WTC11 (cell line): Measurements from ENCODE around the gene OR5A2. TPM values are rescaled to one million over a fixed set of nuclear protein-coding genes. Genes with fewer than 3 reads are reported as not detected.

Experiments
- ATAC-seq: fragments of 200-7000 bp; cut with Tn5 transposase; 2 replicates; pipeline ENCODE4 v1.10.0; 2021; ENCODE audit warnings: mild to moderate bottlenecking, moderate library complexity
- CTCF ChIA-PET: fragments of 300-600 bp; sonication (Branson Sonifier 250); formaldehyde crosslinking; loops from one replicate; lab custom pipeline; 2021; ENCODE audit warnings: antibody characterized with exemption; lab: Charles Lee
- POLR2A ChIA-PET: fragments of 350-600 bp; sonication (Branson Sonifier 250); formaldehyde crosslinking; loops from one replicate; lab custom pipeline; 2021; ENCODE audit warnings: antibody characterized with exemption; lab: Charles Lee
- DNase-seq: peaks from one replicate; pipeline ENCODE4 v3.0.0; 2021; ENCODE audit warnings: low spot score
- H3K27ac Mint-ChIP-seq: 2 replicates; pipeline ENCODE4 v1.8.0; 2021; ENCODE audit warnings: mixed read lengths
- H3K27me3 Mint-ChIP-seq: 2 replicates; pipeline ENCODE4 v1.8.0; 2021; ENCODE audit warnings: low read depth, mild to moderate bottlenecking, moderate library complexity, mixed read lengths
- H3K36me3 Mint-ChIP-seq: 2 replicates; pipeline ENCODE4 v1.8.0; 2021; ENCODE audit warnings: mixed read lengths
- H3K4me1 Mint-ChIP-seq: 2 replicates; pipeline ENCODE4 v1.8.0; 2022; ENCODE audit warnings: mixed read lengths
- H3K4me3 Mint-ChIP-seq: 2 replicates; pipeline ENCODE4 v1.8.0; 2021; ENCODE audit warnings: mild to moderate bottlenecking, moderate library complexity, mixed read lengths
- H3K9me3 Mint-ChIP-seq: 2 replicates; pipeline ENCODE4 v1.8.0; 2021; ENCODE audit warnings: mixed read lengths
- CREB1 ChIP-seq: sonication (generic); formaldehyde crosslinking; IDR thresholded peaks from 2 replicates; pipeline ENCODE4 v1.8.0; 2023; ENCODE audit warnings: mild to moderate bottlenecking, missing genetic modification reagents
- GTF2I ChIP-seq: fragments of 250-450 bp; sonication (Bioruptor Pico); conservative IDR thresholded peaks from 2 replicates; pipeline ENCODE4 v1.4.0; 2021; ENCODE audit warnings: mild to moderate bottlenecking
- KAT7 ChIP-seq: sonication (generic); formaldehyde crosslinking; IDR thresholded peaks from 2 replicates; pipeline ENCODE4 v1.8.1; 2023; ENCODE audit warnings: missing genetic modification reagents, mild to moderate bottlenecking, borderline replicate concordance
- NFE2L1 ChIP-seq: sonication (generic); formaldehyde crosslinking; IDR thresholded peaks from 2 replicates; pipeline ENCODE4 v1.8.1; 2023; ENCODE audit warnings: missing genetic modification reagents
- NFYB ChIP-seq: sonication (generic); formaldehyde crosslinking; conservative IDR thresholded peaks from 2 replicates; pipeline ENCODE4 v1.8.0; 2022; ENCODE audit warnings: low read depth, missing genetic modification reagents
- NR2C2 ChIP-seq: sonication (generic); formaldehyde crosslinking; IDR thresholded peaks from 2 replicates; pipeline ENCODE4 v1.8.0; 2022; ENCODE audit warnings: mild to moderate bottlenecking, missing genetic modification reagents
- TEAD4 ChIP-seq: sonication (generic); formaldehyde crosslinking; IDR thresholded peaks from 2 replicates; pipeline ENCODE4 v1.8.0; 2022; ENCODE audit warnings: mild to moderate bottlenecking, missing genetic modification reagents
- ZNF317 ChIP-seq: sonication (generic); formaldehyde crosslinking; IDR thresholded peaks from 2 replicates; pipeline ENCODE4 v1.8.1; 2023; ENCODE audit warnings: low read depth, mild to moderate bottlenecking, moderate library complexity, missing genetic modification reagents, borderline replicate concordance
- ZNF416 ChIP-seq: fragments of 250-450 bp; sonication (Bioruptor Pico); IDR thresholded peaks from 2 replicates; pipeline ENCODE4 v1.9.0; 2021; ENCODE audit warnings: mild to moderate bottlenecking, inconsistent platforms
- total RNA-seq: library from RNA; stranded (reverse); gene quantifications from 3 replicates; pipeline ENCODE4 v1.2.3, GENCODE V29; 2021
- TF ChIP-seq, protein P1 (sequence below): sonication (generic); formaldehyde crosslinking; IDR thresholded peaks from 2 replicates; pipeline ENCODE4 v1.8.1; 2023; ENCODE audit warnings: mild to moderate bottlenecking, missing genetic modification reagents
- TF ChIP-seq, protein P2 (sequence below): sonication (generic); formaldehyde crosslinking; IDR thresholded peaks from 2 replicates; pipeline ENCODE4 v1.8.0; 2022; ENCODE audit warnings: mild to moderate bottlenecking, missing genetic modification reagents
- TF ChIP-seq, protein P3 (sequence below): fragments of 250-450 bp; sonication (Bioruptor Pico); conservative IDR thresholded peaks from 2 replicates; pipeline ENCODE4 v1.9.0; 2021; ENCODE audit warnings: mild to moderate bottlenecking
- TF ChIP-seq, protein P4 (sequence below): sonication (generic); formaldehyde crosslinking; IDR thresholded peaks from 2 replicates; pipeline ENCODE4 v1.8.1; 2023; ENCODE audit warnings: mild to moderate bottlenecking, moderate library complexity, missing genetic modification reagents
- TF ChIP-seq, protein P5 (sequence below): sonication (generic); formaldehyde crosslinking; conservative IDR thresholded peaks from 2 replicates; pipeline ENCODE4 v1.8.1; 2022; ENCODE audit warnings: mild to moderate bottlenecking, missing genetic modification reagents
- TF ChIP-seq, protein P6 (sequence below): sonication (generic); formaldehyde crosslinking; IDR thresholded peaks from 2 replicates; pipeline ENCODE4 v1.8.1; 2022; ENCODE audit warnings: mild to moderate bottlenecking, missing genetic modification reagents, moderate library complexity, borderline replicate concordance
- TF ChIP-seq, protein P7 (sequence below): sonication (generic); formaldehyde crosslinking; IDR thresholded peaks from 2 replicates; pipeline ENCODE4 v1.8.1; 2022; ENCODE audit warnings: missing genetic modification reagents, borderline replicate concordance
- TF ChIP-seq, protein P8 (sequence below): sonication (generic); formaldehyde crosslinking; IDR thresholded peaks from 2 replicates; pipeline ENCODE4 v1.8.1; 2023; ENCODE audit warnings: mild to moderate bottlenecking, missing genetic modification reagents
- TF ChIP-seq, protein P9 (sequence below): sonication (generic); formaldehyde crosslinking; IDR thresholded peaks from 2 replicates; pipeline ENCODE4 v1.8.1; 2022; ENCODE audit warnings: low read depth, mild to moderate bottlenecking, moderate library complexity, missing genetic modification reagents, borderline replicate concordance
- TF ChIP-seq, protein P10 (sequence below): sonication (generic); formaldehyde crosslinking; IDR thresholded peaks from 2 replicates; pipeline ENCODE4 v1.8.1; 2023; ENCODE audit warnings: mild to moderate bottlenecking, missing genetic modification reagents, moderate library complexity

Gene OR5A2
- total RNA-seq, 1 experiment from 2014 or later: not detected

DNA sequence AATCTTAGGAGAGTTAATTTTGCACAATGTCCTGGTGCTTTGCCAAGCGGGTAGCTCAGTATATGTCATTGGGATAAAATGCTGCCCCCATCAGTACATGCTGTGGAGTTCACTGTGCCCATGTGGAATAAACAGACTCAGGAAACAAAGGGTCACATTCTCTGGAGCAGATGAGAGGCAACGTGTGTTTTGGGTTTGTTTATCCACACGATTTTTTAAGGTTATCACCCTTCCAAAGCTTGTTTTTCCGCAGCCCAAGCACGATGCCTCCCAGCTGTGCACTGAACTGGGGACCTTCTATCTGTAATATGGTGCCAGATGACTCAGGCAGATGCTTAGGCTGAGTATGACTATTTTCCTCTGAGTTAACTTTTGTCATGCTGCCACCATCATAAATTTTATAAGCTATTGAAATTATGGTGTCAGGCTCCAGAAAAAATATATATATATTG is 37.0 kb upstream of the OR5A2 start:
- CTCF ChIA-PET: interaction anchor here (0.6 to 1.2 kb wide), 4 partner anchors 17 to 217 kb away, joined by 3 to 4 read pairs (median 3); no protein-coding TSS in a partner anchor
- no peaks in the 10 kb centered on the region for H3K4me1 Mint-ChIP-seq
- no peaks in the 10 kb centered on the region for H3K36me3 Mint-ChIP-seq
- H3K27ac Mint-ChIP-seq: no peak overlapping the region
- no peak overlapping the region for H3K4me3 Mint-ChIP-seq
- ATAC-seq (peak; percentile 76), DNase-seq (no peak)
- no peaks in the 10 kb centered on the region for H3K27me3 Mint-ChIP-seq
- POLR2A ChIA-PET: no interaction called here
- no peaks in the 10 kb centered on the region for H3K9me3 Mint-ChIP-seq
- TF ChIP-seq, protein P1, sequence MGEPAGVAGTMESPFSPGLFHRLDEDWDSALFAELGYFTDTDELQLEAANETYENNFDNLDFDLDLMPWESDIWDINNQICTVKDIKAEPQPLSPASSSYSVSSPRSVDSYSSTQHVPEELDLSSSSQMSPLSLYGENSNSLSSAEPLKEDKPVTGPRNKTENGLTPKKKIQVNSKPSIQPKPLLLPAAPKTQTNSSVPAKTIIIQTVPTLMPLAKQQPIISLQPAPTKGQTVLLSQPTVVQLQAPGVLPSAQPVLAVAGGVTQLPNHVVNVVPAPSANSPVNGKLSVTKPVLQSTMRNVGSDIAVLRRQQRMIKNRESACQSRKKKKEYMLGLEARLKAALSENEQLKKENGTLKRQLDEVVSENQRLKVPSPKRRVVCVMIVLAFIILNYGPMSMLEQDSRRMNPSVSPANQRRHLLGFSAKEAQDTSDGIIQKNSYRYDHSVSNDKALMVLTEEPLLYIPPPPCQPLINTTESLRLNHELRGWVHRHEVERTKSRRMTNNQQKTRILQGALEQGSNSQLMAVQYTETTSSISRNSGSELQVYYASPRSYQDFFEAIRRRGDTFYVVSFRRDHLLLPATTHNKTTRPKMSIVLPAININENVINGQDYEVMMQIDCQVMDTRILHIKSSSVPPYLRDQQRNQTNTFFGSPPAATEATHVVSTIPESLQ (CRISPR knock-in tag): no peak
- TF ChIP-seq CREB1 (CRISPR knock-in tag): no peak
- TF ChIP-seq, protein P2, sequence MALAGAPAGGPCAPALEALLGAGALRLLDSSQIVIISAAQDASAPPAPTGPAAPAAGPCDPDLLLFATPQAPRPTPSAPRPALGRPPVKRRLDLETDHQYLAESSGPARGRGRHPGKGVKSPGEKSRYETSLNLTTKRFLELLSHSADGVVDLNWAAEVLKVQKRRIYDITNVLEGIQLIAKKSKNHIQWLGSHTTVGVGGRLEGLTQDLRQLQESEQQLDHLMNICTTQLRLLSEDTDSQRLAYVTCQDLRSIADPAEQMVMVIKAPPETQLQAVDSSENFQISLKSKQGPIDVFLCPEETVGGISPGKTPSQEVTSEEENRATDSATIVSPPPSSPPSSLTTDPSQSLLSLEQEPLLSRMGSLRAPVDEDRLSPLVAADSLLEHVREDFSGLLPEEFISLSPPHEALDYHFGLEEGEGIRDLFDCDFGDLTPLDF (CRISPR knock-in tag): no peak
- no peak for TF ChIP-seq NFYB
- TF ChIP-seq, protein P3, sequence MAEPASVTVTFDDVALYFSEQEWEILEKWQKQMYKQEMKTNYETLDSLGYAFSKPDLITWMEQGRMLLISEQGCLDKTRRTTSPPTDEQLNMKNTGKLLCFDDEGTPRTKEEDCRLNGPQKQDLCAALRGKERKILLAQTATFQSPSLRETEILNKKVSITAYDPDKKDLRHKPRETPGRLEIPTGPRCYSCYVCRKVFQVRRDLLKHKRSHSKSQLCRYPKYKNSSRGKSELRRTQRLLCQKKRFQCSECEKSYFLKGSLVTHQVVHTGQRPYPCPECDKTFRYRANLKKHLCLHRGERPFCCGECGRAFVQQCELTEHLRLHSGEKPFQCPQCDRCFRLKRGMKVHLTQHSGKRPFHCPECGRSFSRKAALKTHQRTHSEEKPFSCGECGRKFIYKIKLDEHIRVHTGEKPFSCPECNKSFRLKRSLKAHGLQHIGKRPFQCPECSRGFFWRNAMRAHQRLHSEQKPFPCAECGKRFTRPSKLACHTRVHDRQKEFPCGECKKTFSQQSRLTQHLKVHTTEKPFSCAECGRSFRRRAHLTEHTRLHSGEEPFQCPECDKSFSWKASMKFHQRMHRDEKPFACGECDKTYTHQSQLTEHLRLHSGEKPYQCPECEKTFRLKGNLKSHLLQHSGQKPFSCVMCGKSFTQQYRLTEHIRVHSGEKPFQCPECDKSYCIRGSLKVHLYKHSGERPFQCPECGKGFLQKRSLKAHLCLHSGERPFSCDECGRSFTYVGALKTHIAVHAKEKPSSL (CRISPR knock-in tag): no peak
- TF ChIP-seq, protein P4, sequence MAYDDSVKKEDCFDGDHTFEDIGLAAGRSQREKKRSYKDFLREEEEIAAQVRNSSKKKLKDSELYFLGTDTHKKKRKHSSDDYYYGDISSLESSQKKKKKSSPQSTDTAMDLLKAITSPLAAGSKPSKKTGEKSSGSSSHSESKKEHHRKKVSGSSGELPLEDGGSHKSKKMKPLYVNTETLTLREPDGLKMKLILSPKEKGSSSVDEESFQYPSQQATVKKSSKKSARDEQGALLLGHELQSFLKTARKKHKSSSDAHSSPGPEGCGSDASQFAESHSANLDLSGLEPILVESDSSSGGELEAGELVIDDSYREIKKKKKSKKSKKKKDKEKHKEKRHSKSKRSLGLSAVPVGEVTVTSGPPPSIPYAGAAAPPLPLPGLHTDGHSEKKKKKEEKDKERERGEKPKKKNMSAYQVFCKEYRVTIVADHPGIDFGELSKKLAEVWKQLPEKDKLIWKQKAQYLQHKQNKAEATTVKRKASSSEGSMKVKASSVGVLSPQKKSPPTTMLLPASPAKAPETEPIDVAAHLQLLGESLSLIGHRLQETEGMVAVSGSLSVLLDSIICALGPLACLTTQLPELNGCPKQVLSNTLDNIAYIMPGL (CRISPR knock-in tag): no peak
- no peak for TF ChIP-seq KAT7 (CRISPR knock-in tag)
- TF ChIP-seq ZNF416 (CRISPR knock-in tag): no peak
- TF ChIP-seq, protein P5, sequence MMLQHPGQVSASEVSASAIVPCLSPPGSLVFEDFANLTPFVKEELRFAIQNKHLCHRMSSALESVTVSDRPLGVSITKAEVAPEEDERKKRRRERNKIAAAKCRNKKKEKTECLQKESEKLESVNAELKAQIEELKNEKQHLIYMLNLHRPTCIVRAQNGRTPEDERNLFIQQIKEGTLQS (CRISPR knock-in tag): no peak
- TF ChIP-seq TEAD4 (CRISPR knock-in tag): no peak
- TF ChIP-seq, protein P6, sequence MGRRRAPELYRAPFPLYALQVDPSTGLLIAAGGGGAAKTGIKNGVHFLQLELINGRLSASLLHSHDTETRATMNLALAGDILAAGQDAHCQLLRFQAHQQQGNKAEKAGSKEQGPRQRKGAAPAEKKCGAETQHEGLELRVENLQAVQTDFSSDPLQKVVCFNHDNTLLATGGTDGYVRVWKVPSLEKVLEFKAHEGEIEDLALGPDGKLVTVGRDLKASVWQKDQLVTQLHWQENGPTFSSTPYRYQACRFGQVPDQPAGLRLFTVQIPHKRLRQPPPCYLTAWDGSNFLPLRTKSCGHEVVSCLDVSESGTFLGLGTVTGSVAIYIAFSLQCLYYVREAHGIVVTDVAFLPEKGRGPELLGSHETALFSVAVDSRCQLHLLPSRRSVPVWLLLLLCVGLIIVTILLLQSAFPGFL (CRISPR knock-in tag): no peak
- TF ChIP-seq ZNF317 (CRISPR knock-in tag): no peak
- TF ChIP-seq NR2C2 (CRISPR knock-in tag): no peak
- TF ChIP-seq, protein P7, sequence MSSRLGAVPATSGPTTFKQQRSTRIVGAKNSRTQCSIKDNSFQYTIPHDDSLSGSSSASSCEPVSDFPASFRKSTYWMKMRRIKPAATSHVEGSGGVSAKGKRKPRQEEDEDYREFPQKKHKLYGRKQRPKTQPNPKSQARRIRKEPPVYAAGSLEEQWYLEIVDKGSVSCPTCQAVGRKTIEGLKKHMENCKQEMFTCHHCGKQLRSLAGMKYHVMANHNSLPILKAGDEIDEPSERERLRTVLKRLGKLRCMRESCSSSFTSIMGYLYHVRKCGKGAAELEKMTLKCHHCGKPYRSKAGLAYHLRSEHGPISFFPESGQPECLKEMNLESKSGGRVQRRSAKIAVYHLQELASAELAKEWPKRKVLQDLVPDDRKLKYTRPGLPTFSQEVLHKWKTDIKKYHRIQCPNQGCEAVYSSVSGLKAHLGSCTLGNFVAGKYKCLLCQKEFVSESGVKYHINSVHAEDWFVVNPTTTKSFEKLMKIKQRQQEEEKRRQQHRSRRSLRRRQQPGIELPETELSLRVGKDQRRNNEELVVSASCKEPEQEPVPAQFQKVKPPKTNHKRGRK (CRISPR knock-in tag): no peak

DNA sequence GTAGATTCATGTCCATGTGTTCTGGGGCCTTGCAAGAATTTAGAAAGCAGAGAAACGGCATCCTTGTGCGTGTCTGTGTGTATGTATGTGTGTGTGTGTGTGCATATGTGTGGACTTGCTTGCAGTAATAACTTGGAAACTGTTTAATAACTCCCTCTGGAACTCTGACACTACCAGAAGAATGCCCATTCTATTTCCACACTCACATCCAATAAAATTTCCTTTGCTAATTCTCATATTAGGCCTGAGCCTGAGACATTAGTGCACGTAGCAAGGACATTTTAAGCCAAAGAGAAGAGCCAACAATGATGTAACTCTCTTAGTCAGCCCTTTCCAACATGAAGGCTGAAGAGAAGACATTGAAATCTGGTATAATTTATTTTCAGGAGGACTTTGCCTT is 33.7 kb upstream of the OR5A2 start:
- H3K4me3 Mint-ChIP-seq: no peak overlapping the region
- DNase-seq (no peak), ATAC-seq (no peak)
- H3K27ac Mint-ChIP-seq: no peak overlapping the region
- ChIA-PET POLR2A (no interaction called here), CTCF (no interaction called here)
- peaks cover 8% of the 10 kb centered on the region for H3K4me1 Mint-ChIP-seq
- no peaks in the 10 kb centered on the region for H3K36me3 Mint-ChIP-seq
- peaks cover 13% of the 10 kb centered on the region for H3K9me3 Mint-ChIP-seq
- H3K27me3 Mint-ChIP-seq: no peaks in the 10 kb centered on the region
- TF ChIP-seq NFE2L1 (no peak), GTF2I (no peak)
- TF ChIP-seq, protein P8, sequence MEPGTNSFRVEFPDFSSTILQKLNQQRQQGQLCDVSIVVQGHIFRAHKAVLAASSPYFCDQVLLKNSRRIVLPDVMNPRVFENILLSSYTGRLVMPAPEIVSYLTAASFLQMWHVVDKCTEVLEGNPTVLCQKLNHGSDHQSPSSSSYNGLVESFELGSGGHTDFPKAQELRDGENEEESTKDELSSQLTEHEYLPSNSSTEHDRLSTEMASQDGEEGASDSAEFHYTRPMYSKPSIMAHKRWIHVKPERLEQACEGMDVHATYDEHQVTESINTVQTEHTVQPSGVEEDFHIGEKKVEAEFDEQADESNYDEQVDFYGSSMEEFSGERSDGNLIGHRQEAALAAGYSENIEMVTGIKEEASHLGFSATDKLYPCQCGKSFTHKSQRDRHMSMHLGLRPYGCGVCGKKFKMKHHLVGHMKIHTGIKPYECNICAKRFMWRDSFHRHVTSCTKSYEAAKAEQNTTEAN: no peak
- TF ChIP-seq, protein P9, sequence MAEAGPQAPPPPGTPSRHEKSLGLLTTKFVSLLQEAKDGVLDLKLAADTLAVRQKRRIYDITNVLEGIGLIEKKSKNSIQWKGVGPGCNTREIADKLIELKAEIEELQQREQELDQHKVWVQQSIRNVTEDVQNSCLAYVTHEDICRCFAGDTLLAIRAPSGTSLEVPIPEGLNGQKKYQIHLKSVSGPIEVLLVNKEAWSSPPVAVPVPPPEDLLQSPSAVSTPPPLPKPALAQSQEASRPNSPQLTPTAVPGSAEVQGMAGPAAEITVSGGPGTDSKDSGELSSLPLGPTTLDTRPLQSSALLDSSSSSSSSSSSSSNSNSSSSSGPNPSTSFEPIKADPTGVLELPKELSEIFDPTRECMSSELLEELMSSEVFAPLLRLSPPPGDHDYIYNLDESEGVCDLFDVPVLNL: no peak
- TF ChIP-seq, protein P10, sequence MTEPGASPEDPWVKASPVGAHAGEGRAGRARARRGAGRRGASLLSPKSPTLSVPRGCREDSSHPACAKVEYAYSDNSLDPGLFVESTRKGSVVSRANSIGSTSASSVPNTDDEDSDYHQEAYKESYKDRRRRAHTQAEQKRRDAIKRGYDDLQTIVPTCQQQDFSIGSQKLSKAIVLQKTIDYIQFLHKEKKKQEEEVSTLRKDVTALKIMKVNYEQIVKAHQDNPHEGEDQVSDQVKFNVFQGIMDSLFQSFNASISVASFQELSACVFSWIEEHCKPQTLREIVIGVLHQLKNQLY (CRISPR knock-in tag): no peak
